Limb (tissue), 2 donors: ENCODE results near the gene RPS6KC1.
"Not testable (repeated sequence)": the region's sequence is repeated elsewhere in the genome, so short reads cannot be mapped to it uniquely, and the experiment has no call there.

Experiments used
- DNase-seq, 2 donors: peaks; one replicate each; pipeline ENCODE4 v3.0.0-alpha.2; 2016; ENCODE audit errors: extremely low spot score in 2 of 2

Gene RPS6KC1

GRCh38 chr1:213219076-213219475 lies 168.0 kb downstream of the RPS6KC1 start:
- not testable (repeated sequence) for DNase-seq

DNA sequence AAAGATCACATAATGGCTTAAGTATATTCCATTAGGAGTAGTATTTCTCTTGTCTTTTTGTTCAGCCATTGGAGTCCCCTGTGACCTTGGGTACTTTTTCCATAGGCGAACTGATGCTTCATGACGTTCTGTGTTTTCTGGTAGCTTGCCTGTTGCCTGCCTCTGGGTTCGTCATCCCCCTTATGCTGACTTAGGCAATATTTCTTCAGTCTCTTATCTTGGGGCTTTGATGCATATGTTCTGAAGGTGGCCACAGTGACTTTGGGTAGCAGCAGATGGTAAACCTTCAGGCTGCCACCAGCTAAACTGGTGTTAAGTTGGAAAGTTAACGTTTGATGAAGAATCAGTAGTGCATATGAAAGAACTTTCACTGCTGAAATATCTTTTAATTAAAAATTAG lies 170.2 kb downstream of the RPS6KC1 start:
- no peak for DNase-seq

DNA sequence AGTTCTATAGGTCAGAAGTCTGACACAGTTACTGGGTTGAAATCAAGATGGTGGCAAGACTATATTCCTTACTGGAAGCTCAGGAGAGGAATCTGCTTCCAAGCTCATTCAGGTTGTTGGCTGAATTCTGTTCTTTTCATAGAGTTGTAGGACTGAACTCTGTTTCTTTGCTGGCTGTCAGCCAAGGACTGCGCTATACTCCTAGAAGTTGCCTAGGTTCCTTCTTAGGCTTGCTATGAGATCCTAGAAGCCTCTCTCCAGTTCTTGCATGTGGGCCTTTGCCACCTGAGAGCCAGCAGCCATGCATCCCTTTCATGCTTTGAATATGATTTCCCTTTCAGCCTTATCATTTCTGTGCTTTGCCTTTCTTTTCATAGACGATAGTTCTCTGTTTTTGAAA lies 176.4 kb downstream of the RPS6KC1 start:
- no peak for DNase-seq

DNA sequence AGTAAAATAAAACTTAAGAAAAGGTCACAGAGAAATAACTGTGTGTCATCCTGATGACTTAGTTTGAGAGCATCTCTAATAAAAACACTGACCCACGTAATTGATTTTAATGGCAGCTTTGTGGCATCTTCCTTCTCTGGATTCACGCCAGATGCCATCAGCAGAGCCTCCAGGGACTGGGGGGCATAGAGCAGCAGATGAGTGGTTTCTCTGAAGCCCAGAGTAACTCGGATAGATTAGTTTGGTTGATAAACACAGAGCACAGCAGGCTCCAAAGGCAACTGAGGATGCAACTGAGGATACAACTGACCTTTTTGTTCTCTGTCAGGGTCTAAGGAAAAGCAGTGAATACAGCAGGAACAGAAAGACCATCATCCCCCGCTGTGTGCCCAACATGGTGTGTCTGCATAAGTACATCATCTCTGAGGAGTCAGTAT lies 180.8 kb downstream of the RPS6KC1 start:
- DNase-seq = peak in 1 of 2 donors; percentile 36

GRCh38 chr1:213242883-213243282 lies 191.8 kb downstream of the RPS6KC1 start:
- DNase-seq = no peak

- DNase-seq = peak; percentile 45 to 69
Observed at GRCh38 chr1:213244664-213245091, 193.6 kb downstream of the RPS6KC1 start.

DNA sequence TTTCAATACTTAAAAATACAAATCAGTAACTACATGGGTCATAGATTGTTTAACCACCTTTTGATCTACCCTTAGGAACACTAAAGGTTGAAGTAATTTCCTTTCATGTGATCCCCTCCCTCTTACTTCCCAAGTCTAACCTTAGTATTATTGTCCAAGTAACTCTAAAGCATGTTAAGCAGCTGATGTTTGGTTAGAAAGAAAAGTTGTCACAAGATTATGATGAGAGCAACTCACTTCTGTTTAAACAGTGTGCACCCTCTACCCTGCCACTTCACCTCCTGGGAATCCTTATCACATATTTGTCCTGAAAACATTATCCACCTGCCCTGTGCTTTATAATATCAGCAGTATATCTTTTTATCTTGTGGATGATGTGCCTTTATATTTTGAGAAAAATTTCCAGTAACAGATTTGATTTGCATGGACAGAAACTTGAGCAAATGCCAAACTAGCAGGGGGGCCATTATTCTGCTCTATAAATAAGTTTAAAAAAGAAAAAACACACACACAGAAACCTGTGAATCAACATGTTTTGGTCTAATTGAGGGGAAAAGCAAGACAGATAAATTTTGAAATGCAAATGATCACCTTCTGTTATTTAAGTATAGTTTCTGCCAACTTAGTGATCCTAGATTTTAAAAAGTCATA lies 194.3 kb downstream of the RPS6KC1 start:
- no peak for DNase-seq

DNA sequence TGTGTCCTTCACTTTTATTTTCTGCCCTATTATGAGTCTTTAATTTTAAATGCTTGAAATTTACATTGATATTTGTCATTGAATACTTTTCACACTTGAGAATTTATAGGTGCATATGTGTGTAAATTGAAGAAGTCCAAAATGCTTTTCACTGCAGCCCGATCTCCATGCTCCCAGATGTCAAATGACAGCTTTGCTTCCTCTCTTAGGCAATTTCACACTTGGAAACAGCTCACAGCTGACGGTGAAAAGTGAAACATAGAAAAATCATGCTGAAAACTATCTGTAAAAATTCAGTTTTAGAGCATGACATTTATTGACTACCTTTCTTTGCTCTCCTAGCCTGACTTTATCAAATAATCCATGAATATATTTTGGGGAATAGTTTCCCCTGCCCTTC lies 196.0 kb downstream of the RPS6KC1 start:
- DNase-seq = no peak

DNA sequence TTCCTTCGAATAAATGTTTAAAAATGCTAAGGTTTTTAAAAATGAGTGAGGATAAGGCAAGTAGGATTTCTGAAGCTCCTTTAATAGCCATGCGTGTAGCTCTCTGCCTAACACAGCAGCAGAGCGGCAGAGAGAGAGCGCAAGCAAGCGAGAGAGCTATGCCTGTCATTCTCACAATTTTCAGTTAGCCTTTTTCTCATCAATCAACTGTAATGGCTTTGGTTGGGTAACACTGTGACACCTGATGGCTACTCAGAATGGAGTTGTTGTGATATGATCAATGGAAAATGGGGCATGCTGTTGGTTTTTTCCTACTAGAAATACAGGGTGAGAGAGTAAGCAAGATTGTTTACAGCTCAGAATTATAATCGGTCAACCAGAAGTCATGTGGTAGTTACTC lies 198.4 kb downstream of the RPS6KC1 start:
- no peak for DNase-seq

- DNase-seq = no peak
Observed at GRCh38 chr1:213250041-213250440, 199.0 kb downstream of the RPS6KC1 start.

GRCh38 chr1:213250446-213250845 lies 199.4 kb downstream of the RPS6KC1 start:
- DNase-seq = no peak

DNA sequence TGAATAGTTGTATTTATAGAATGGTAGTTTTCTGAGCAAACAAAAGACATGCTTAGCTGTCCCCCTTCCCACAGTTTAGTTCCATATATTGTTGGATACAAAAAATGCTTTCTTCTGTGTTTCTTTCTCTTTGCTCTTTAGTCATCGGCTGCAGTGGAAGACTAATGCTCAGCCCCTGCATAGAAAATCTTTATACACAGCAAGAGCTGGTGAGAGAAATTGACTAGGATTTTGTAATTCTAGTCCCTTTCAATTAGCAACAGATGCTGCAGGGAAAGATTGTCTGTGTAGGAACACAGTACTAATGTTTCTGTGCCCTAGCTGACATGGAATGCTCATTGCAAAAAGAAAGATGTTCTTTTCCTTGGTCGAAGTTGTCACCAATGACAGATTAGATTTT lies 200.9 kb downstream of the RPS6KC1 start:
- no peak for DNase-seq

- no peak for DNase-seq
Observed at GRCh38 chr1:213256438-213257087, 205.5 kb downstream of the RPS6KC1 start.

DNA sequence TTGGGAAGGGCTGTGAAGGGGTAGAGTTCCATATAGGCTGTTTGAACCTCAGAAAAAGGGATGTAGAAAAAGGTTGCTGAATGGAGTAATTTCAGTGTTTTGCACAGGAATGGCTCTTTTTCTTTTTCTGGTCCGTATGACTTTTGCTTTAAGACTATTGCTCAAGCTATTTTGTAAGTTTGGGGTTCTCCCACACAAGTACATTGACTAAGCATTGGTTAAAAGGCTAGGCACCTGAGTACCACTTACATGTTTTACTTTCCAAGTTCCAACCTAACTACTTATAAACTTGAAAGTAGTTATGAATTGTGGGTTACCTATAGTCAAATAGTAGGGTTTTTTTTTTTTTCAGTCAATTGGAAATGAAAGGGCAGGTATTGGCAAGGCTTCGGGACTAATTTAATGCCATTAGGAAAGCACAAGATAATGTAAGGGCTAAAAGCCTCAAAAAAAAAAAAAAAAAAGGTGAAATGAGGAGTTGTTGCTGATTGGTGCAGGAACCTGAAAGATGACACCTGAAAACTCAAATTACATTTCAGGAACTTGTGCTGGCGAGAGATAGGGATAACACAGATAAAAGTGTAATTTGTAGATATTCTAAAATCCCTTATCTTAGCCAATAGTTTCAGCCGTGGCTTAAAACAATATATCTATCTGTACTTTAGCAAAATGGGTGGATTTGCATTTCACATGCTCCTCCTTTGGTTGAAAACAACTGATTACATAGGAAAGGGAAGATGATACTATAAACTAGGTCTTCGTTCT lies 209.5 kb downstream of the RPS6KC1 start:
- no peak for DNase-seq

DNA sequence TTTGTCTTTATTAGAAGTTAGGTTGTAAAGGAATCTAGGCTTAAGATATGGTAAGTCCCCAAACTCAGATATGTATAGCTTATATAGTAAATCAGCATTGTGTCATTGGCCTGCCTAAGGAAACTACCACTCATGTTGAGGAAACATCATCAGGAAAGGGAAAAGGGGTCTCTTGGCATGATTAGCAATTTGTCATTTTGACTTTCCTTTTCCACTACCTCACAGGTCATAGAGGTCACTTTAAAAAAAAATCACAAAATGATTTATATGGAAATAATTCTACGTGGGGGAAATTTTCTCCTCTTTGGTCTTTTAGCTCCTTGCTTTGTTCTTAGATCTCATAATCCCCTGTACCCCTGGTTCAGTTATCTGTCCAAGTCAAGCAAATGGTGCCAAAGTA lies 213.5 kb downstream of the RPS6KC1 start:
- no peak for DNase-seq

- DNase-seq = no peak
Observed at GRCh38 chr1:213266983-213267772, 216.1 kb downstream of the RPS6KC1 start.

DNA sequence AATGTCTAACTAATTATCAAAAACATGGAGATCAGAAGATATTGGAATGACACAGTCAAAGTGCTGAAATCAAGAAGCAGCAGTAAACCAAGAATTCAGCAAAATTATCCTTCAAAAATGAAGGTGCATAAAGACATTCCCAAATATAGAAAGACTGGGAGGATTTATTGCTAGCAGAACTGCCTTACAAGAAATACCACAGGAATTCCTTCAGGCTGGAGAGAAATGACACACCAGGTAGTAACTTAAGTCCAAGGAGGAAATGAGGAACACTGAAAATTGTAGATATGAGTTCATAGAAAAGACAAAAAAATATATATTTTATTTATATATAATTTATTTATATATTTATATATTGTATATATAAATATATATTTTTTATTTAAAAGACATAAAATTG lies 217.2 kb downstream of the RPS6KC1 start:
- DNase-seq = no peak

DNA sequence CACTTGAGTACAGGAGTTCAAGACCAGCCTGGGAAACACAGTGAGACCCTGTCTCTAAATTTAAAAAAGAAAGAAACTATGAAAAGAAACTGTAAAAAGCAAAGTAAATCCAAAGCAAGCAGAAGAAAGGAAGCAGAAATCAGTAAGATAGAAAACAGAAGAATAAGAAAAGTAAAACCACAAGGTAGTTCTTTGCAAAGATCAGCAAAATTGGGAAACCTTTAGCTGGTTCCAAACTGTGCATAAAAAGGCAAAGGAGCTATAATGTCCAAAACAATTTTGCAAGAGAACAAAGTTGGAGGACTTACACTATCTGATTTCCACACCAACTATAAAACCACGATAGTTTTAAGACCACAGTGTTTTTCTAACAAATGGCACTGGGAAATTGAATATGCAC lies 218.8 kb downstream of the RPS6KC1 start:
- DNase-seq = no peak

DNA sequence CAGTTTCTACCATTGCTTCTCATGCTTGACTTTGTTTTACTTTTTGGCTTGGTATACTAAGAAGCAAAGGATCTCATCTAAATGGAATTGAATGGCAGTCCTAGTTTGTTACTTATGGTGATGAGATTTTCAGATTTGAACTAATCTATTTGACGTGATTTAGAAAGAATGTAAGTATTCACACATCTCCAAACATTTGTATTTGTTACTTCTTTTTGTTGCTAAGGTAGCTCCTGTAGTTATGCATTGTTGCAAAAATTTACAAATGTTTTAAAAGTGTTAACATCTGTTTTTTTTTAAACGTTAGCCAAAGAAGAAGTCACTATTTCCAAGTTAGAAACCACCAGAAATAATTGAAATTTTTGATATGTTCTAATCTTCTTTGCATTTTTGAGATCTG lies 222.5 kb downstream of the RPS6KC1 start:
- DNase-seq = no peak

GRCh38 chr1:213274140-213274539 lies 223.1 kb downstream of the RPS6KC1 start:
- DNase-seq = no peak

GRCh38 chr1:213275293-213275692 lies 224.3 kb downstream of the RPS6KC1 start:
- no peak for DNase-seq

DNA sequence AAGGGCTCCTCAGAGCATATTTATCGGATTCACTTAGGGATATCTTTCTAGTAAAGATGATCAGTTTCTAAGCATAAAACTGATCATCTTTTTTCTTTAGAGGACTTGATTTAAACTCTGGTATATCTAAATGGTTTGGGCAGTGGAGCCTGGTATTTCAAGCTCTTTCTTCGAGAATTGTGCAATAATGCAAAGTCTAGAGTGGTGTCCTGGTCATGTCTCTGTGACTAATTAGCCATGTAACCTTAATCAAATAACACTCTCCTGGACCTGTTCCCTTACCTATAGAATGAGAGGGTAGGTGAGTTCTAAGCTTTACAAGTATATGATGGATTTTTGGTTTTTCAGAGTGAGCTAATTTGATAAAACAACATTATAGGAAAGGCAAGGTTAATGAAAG lies 225.2 kb downstream of the RPS6KC1 start:
- no peak for DNase-seq
